A673 (cell line): ENCODE measurements around the gene KIF5C. TPM values are rescaled to one million over a fixed set of nuclear protein-coding genes. Genes with fewer than 3 reads are reported as not detected.

ENCODE experiments used
- BruUV-seq: library from RNA; stranded (reverse); fragments of 400-500 nt; replicated peaks from 2 replicates; lab custom pipeline; 2021; lab: Mats Ljungman, UMichigan
- CTCF ChIA-PET: fragments of 300-600 bp; sonication (Branson Sonifier 250); formaldehyde crosslinking; loops from one replicate; lab custom pipeline; 2022; ENCODE audit warnings: antibody characterized with exemption; lab: Charles Lee
- POLR2A ChIA-PET: fragments of 300-600 bp; sonication (Branson Sonifier 250); formaldehyde crosslinking; loops from one replicate; lab custom pipeline; 2022; ENCODE audit warnings: antibody characterized with exemption; ENCODE audit not compliant: low non-redundant PET; lab: Charles Lee
- DNase-seq: peaks from one replicate; pipeline ENCODE4 v3.0.0-alpha.2; 2015; ENCODE audit warnings: low spot score
- H3K27ac ChIP-seq: fragments of 200-600 bp; sonication (generic); 2 replicates; pipeline ENCODE4 v1.5.1; 2016; ENCODE audit warnings: mixed run types, low read depth, mild to moderate bottlenecking, mixed read lengths, antibody characterized with exemption, low read length; ENCODE audit not compliant: poor library complexity, severe bottlenecking
- H3K27me3 ChIP-seq: fragments of 200-600 bp; sonication (generic); replicated peaks from 2 replicates; pipeline ENCODE4 v1.6.1; 2017; ENCODE audit warnings: mixed run types, low read depth, mild to moderate bottlenecking, mixed read lengths, antibody characterized with exemption, low read length; ENCODE audit not compliant: insufficient read depth, poor library complexity
- H3K36me3 ChIP-seq: fragments of 200-600 bp; sonication (generic); 2 replicates; pipeline ENCODE4 v1.6.1; 2016; ENCODE audit warnings: mixed run types, mild to moderate bottlenecking, mixed read lengths, antibody characterized with exemption, low read length; ENCODE audit not compliant: insufficient read depth, poor library complexity, severe bottlenecking
- H3K4me1 ChIP-seq: fragments of 200-600 bp; sonication (generic); 2 replicates; pipeline ENCODE4 v1.6.1; 2017; ENCODE audit warnings: mixed run types, mild to moderate bottlenecking, mixed read lengths, antibody characterized with exemption, low read length; ENCODE audit not compliant: insufficient read depth, poor library complexity, severe bottlenecking
- H3K4me3 ChIP-seq: fragments of 200-600 bp; sonication (generic); 2 replicates; pipeline ENCODE4 v1.5.1; 2016; ENCODE audit warnings: low read depth, mixed run types, mild to moderate bottlenecking, mixed read lengths, low read length; ENCODE audit not compliant: poor library complexity, severe bottlenecking
- H3K9me3 ChIP-seq: fragments of 200-600 bp; sonication (generic); 2 replicates; pipeline ENCODE4 v1.6.1; 2016; ENCODE audit warnings: mixed run types, low read depth, mild to moderate bottlenecking, mixed read lengths, antibody characterized with exemption, low read length; ENCODE audit not compliant: poor library complexity, severe bottlenecking
- EZH2 ChIP-seq: fragments of 200-600 bp; sonication (generic); IDR thresholded peaks from 2 replicates; pipeline ENCODE4 v1.6.1; 2017; ENCODE audit warnings: borderline replicate concordance, low read depth, mild to moderate bottlenecking, mixed read lengths, antibody characterized with exemption, low read length; ENCODE audit not compliant: poor library complexity, severe bottlenecking
- intact Hi-C: fragments of 100-400 bp; cut with micrococcal nuclease; formaldehyde crosslinking; loops from one replicate; pipeline ENCODE4 v1.10.0; 2022; ENCODE audit not compliant: unreplicated experiment
- total RNA-seq: library from RNA; stranded (reverse); gene quantifications from 2 replicates; pipeline ENCODE4 v1.2.3, GENCODE V29; 2021
- TF ChIP-seq, protein P1 (sequence below): fragments of 300-800, 200-600 bp; sonication (generic); conservative IDR thresholded peaks from 2 replicates; pipeline ENCODE4 v1.5.1; 2017; ENCODE audit warnings: low read depth, mild to moderate bottlenecking, antibody characterized with exemption, low read length, moderate library complexity, mixed read lengths

Gene KIF5C
- total RNA-seq, 1 experiment from 2014 or later = 0.58 TPM

DNA sequence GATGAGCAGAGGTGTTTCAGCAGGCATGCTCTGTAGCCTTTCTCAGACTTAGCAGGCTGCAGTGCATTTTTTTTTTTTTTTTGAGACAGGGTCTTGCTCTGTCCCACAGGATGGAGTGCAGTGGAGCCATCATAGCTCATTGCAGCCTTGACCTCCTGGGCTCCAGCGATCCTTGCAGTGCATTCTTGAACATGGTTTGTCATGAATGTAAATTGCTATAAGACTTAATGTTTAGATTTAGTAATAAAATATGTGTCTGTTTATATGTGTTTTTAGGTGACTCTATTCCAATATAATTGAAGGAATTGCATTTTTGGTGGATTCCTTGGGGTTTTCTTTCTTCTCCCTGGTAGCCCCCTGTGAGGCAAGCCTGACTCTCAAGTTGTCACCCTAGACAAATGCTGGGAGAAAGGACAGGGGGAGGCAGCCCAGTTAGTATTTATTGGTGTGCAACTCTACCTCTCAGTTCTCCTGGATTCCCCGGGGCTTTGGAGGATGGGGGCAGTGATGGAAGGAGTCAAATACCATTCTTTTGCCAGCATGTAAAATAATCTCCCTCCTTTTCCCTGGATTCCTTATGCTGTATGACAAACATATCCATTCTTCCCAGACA lies 186.2 kb downstream of the KIF5C start:
- POLR2A ChIA-PET = no interaction called here

DNA sequence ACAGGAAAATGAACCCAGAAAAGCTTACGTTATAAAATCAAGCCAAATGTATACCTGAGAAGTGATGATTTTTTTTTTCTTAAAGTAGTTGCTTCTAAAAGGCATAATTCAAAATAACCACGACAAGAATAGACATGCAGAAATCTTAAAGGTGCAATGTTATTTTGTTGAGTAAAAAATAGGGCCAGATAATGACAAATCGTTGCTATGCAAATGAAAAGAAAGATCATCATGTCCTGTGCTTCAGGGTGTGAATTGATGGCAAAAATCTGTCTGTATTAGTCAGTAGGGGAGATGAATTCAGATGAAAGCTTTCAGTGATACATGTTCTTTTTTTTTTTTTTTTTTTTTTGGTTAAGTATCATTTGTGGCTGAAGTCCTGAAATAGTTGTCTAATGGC lies 187.5 kb downstream of the KIF5C start:
- no peak for DNase-seq
- CTCF ChIA-PET = no interaction called here
- intact Hi-C loops = no loop called here
- H3K4me1 ChIP-seq = no peaks in the 10 kb centered on the region
- H3K9me3 ChIP-seq = no peaks in the 10 kb centered on the region
- H3K36me3 ChIP-seq = no peaks in the 10 kb centered on the region
- H3K4me3 ChIP-seq = no peak overlapping the region
- POLR2A ChIA-PET = no interaction called here
- no TSS peak for BruUV-seq
- no peak overlapping the region for H3K27ac ChIP-seq
- no peak for TF ChIP-seq EZH2
- TF ChIP-seq, protein P1, sequence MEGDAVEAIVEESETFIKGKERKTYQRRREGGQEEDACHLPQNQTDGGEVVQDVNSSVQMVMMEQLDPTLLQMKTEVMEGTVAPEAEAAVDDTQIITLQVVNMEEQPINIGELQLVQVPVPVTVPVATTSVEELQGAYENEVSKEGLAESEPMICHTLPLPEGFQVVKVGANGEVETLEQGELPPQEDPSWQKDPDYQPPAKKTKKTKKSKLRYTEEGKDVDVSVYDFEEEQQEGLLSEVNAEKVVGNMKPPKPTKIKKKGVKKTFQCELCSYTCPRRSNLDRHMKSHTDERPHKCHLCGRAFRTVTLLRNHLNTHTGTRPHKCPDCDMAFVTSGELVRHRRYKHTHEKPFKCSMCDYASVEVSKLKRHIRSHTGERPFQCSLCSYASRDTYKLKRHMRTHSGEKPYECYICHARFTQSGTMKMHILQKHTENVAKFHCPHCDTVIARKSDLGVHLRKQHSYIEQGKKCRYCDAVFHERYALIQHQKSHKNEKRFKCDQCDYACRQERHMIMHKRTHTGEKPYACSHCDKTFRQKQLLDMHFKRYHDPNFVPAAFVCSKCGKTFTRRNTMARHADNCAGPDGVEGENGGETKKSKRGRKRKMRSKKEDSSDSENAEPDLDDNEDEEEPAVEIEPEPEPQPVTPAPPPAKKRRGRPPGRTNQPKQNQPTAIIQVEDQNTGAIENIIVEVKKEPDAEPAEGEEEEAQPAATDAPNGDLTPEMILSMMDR = no peak
- no peaks in the 10 kb centered on the region for H3K27me3 ChIP-seq

More for the DNA sequence above, 186.2 kb downstream of the KIF5C start:
- DNase-seq = no peak
- CTCF ChIA-PET = no interaction called here
- Histone ChIP-seq H3K36me3 (no peaks in the 10 kb centered on the region), H3K4me1 (no peaks in the 10 kb centered on the region), H3K4me3 (no peak overlapping the region), H3K27me3 (no peaks in the 10 kb centered on the region), H3K9me3 (no peaks in the 10 kb centered on the region), H3K27ac (no peak overlapping the region)
- no TSS peak for BruUV-seq
- intact Hi-C loops = no loop called here
- TF ChIP-seq EZH2 = no peak
- TF ChIP-seq, protein P1 = no peak

DNA sequence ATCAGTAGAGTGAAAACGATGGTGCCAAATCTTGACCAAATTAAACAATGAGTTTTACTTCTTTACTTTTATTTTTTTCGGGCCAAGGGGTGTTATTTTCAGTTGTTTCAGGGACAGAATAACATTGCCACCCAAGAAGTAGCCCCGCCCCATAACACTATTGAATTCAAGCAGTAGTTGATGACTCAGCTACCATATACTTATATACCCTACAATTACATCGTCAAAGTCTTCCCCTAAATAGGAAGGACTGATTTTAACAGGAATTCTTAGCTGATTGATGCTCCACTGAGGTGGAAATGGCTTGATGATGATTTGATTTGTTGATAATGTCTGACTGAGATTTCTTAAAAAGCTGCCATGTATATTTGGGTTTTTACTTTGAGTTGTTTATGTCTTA lies 188.2 kb downstream of the KIF5C start:
- intact Hi-C loops = no loop called here
- Histone ChIP-seq H3K27me3 (no peaks in the 10 kb centered on the region), H3K4me1 (no peaks in the 10 kb centered on the region), H3K27ac (no peak overlapping the region), H3K9me3 (no peaks in the 10 kb centered on the region), H3K36me3 (no peaks in the 10 kb centered on the region), H3K4me3 (no peak overlapping the region)
- CTCF ChIA-PET = no interaction called here
- DNase-seq = peak; percentile 32
- POLR2A ChIA-PET = no interaction called here
- TF ChIP-seq, protein P1 = no peak
- TF ChIP-seq EZH2 = no peak
- BruUV-seq = no TSS peak
